GM21367 (cell line): ENCODE results near the gene FN3KRP.

Experiments used
- ATAC-seq: cut with Tn5 transposase; IDR thresholded peaks from one replicate; pipeline ENCODE4 v1.9.1; 2021; ENCODE audit not compliant: unreplicated experiment

The FN3KRP gene

GRCh38 chr17:82687375-82687861, 29.1 kb upstream of the FN3KRP start:
- no peak for ATAC-seq

GRCh38 chr17:82687871-82688270, 28.6 kb upstream of the FN3KRP start:
- ATAC-seq: no peak

GRCh38 chr17:82689077-82689476, 27.4 kb upstream of the FN3KRP start:
- no peak for ATAC-seq

GRCh38 chr17:82690786-82691489, 25.6 kb upstream of the FN3KRP start:
- ATAC-seq: no peak

- no peak for ATAC-seq
Measured at GRCh38 chr17:82691714-82692113, 24.8 kb upstream of the FN3KRP start.

GRCh38 chr17:82692268-82692667, 24.2 kb upstream of the FN3KRP start:
- ATAC-seq: no peak

GRCh38 chr17:82693168-82693867, 23.2 kb upstream of the FN3KRP start:
- no peak for ATAC-seq

- ATAC-seq: no peak
Measured at GRCh38 chr17:82694647-82695046, 21.9 kb upstream of the FN3KRP start.

- no peak for ATAC-seq
Measured at GRCh38 chr17:82696259-82696658, 20.2 kb upstream of the FN3KRP start.

GRCh38 chr17:82696916-82697807, 19.3 kb upstream of the FN3KRP start:
- ATAC-seq: no peak

- no peak for ATAC-seq
Measured at GRCh38 chr17:82697808-82698064, 18.8 kb upstream of the FN3KRP start.

- peak; percentile 90 for ATAC-seq
Measured at GRCh38 chr17:82698065-82698973, 18.2 kb upstream of the FN3KRP start, which contains the start of gene RAB40B. RAB40B (minus strand) TSS chr17:82698698; CDS start chr17:82698596, 102 bp downstream.

- ATAC-seq: peak; percentile 14
Measured at GRCh38 chr17:82698974-82699442, 17.5 kb upstream of the FN3KRP start.

- ATAC-seq: no peak
Measured at GRCh38 chr17:82699551-82699950, 17.0 kb upstream of the FN3KRP start.

GRCh38 chr17:82702231-82702927, 14.1 kb upstream of the FN3KRP start:
- ATAC-seq: no peak

- ATAC-seq: no peak
Measured at GRCh38 chr17:82703036-82703745, 13.3 kb upstream of the FN3KRP start.

- no peak for ATAC-seq
Measured at GRCh38 chr17:82703935-82704865, 12.3 kb upstream of the FN3KRP start.

GRCh38 chr17:82704886-82705285, 11.6 kb upstream of the FN3KRP start:
- no peak for ATAC-seq
